NB4 (cell line): Measurements from ENCODE around the gene CDKL5.

ENCODE experiments used
- CTCF ChIP-seq: IDR thresholded peaks from one replicate; pipeline ENCODE4 v1.5.1; 2012; ENCODE audit warnings: low read depth, low read length
- POLR2A ChIP-seq: IDR thresholded peaks from 2 replicates; pipeline ENCODE4 v1.6.1; 2011; ENCODE audit warnings: mild to moderate bottlenecking; ENCODE audit not compliant: insufficient read length; ENCODE audit errors: extremely low read depth

DNA sequence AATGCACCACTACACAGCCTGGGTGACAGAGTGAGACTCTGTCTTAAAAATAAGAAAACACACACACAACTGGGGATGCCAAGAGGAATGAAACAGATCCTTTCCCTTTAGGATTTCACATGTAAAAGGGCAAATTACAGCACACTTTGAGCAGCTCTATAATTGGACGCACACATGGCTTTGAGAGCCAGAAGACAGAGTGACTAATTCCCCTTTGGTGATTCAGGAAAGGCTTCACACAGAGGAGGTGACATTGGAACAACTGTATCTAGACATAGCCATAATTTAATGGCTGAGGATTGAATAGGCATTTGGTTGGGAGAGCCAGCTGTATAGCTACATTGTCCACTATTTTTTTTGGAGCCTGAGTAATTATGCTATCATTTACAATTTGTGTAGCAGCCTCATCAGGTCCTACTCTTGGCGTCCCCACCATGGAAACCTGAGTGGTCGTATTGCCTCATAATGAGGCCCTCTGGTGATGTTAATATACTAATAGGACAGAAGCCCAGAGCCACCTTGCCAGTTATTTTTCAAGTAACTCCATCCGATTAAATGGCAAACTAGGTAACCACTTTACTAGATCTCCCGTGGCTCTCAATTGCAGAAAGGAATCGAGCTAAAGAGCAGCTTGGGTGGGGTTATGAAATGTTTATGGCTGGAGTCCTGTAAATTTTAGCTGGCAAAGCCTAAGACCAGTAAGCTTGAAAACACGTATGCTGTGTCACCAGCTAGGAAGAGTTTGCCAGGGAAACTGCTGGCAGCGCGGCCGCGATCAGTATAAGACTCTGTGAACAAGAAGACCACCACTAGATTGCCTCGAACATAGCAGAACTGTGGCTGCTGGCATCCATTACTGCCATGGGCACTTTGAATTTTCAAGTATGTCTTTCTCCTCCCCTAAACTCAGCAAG, 273.6 kb downstream of the CDKL5 start:
- TF ChIP-seq CTCF (no peak), POLR2A (no peak)
